NCI-H1436 treated with DMSO at 0.1 percent for 48 hours (cell line): ENCODE measurements around the gene ACP5.

Experiments used
- DNase-seq: peaks from one replicate; lab custom pipeline; 2025; lab: John Stamatoyannopoulos, UW

ACP5 gene

DNA sequence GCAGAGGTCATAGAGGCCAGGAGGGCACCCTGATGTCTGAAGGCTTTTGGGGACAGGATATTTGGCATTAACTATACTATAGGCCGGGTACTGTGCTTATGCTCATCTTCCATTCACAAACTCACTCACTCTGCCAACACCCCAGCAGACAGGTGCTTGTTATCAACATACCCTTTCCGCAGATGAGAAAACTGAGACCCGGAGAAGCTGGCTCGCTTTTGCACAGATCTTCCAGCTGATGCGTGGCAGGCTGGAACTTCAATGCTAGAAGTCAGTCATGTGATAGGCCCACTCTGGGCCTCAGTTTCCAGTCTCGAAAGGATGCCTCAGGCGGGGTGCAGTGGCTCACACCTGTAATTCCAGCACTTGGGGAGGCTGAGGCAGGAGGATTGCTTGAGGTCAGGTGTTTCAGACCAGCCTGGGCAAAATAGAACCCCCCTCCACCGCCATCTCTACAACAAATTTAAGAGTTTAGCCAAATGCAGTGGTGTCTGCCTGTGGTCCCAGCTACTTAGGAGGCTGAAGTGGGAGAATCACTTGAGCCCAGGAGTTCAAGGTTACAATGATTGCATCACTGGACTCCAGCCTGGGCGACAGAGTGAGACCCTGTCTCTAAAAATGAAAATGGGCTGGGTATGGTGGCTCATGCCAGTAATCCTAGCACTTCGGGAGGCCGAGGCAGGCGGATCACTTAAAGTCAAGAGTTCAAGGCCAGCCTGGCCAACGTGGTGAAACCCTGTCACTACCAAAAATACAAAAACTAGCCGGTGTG lies 29.3 kb downstream of the ACP5 start:
- no peak for DNase-seq

DNA sequence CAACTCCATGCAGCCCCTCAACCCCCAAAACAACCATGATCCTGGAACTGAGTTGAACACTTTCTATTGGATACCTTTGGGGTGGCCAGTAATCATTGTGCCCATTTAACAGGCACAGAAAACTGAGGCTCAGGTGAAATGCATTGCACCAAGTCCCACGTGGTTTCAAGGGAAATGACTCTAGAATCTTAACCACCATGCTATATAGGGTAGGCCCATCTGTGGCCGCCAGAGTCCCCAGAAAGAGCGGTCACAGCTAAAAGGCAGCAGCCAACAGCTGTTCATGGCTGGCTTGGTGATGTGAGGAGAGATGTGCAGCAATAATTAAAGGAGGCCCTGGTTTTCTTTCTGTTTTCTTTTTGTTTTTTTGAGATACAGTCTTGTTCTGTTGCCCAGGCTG lies 36.2 kb downstream of the ACP5 start:
- DNase-seq: no peak

DNA sequence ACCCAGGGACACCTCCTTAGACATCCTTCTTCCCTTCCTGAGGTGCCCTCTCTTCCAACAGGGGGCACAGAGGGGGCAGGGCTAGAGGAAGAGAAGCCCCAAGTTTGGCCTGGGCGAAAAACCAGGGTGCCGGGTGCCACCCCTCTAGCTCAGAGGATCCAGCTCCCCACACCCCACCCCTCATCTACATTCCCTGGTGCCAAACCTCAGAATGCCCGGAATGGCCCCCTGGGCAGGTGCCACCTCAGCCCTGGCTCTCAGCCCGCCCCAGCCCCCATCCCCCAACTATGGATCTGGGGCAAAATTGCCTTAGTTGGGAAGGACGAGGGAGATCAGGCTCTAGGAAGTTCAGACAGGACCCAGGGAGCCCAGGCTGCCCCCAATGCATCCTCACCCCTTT lies 36.8 kb downstream of the ACP5 start:
- no peak for DNase-seq

DNA sequence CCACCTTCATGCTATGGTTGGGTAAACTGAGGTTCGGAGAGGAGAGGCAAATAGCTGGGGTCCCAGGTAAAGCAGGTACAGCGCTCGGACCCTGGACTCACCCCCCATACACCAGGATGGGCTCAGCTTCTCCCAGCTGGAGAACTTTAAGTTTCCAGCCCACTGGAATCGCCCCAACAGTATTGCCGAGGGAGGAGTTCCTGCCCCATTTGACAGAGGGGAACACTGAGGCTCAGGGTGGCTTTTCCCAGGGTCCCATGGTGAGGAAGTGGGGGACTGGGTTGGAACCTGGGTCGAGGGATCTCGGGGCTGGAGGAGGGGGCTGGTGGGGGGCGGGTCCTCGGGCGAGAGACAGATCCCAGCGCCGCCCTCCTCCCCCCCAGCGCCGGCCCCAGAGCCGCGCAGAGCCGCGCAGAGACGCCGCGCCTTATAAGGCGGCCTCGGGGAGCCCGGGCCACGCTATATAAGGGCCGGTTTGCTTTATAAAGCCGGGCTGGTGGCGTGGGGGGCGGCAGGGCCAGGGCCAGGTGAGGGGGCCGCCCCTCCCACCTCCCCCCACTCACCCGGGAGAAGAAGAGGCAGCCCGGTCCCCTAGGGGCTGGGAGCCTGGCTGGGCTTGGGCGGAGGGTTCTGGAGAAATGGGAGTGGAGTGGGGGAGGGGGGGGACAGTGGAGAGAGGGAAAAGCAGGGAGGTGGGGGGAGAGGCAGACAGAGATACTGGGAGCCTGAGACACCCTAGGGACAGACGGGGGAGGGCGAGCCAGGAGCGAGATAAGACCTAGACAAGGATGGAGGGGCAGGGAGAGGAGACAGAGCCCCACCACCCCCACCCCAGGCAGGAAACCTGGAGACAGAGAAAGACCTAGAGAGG lies 37.7 kb downstream of the ACP5 start:
- no peak for DNase-seq

DNA sequence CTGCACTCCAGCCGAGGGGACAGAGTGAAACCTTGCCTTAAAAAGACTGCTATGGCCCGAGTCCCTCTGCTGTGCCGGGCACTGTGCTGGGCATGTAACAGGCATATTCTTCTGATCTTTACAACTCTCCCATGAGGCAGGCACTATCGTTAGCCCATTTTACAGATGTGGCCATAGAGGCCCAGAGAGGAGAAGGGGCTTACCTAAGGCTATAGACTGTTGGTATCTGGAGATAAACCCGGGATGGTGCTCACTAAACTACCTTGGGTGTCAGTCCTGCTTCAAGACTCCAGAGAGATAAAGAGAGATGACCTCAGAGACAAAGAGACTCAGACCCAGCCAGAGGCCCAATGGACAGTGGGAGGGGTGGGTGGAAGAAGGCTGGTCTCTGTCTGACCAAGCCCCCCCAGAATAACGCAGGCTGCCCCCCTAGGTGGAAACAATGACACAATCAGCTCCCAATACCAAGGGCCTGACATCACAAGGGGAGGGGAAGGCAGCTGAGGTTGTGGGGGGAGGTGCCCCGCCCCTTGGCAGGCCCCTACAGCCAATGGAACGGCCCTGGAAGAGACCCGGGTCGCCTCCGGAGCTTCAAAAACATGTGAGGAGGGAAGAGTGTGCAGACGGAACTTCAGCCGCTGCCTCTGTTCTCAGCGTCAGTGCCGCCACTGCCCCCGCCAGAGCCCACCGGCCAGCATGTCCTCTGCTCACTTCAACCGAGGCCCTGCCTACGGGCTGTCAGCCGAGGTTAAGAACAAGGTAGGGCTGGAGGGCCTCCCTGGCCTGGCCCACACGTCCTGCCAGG lies 39.0 kb downstream of the ACP5 start, which contains the start of gene CNN1:
TSS of gene CNN1 (plus strand) at position 620 of the 805 bp plus-strand sequence. CDS start at position 697, 77 bp downstream.
- no peak for DNase-seq

DNA sequence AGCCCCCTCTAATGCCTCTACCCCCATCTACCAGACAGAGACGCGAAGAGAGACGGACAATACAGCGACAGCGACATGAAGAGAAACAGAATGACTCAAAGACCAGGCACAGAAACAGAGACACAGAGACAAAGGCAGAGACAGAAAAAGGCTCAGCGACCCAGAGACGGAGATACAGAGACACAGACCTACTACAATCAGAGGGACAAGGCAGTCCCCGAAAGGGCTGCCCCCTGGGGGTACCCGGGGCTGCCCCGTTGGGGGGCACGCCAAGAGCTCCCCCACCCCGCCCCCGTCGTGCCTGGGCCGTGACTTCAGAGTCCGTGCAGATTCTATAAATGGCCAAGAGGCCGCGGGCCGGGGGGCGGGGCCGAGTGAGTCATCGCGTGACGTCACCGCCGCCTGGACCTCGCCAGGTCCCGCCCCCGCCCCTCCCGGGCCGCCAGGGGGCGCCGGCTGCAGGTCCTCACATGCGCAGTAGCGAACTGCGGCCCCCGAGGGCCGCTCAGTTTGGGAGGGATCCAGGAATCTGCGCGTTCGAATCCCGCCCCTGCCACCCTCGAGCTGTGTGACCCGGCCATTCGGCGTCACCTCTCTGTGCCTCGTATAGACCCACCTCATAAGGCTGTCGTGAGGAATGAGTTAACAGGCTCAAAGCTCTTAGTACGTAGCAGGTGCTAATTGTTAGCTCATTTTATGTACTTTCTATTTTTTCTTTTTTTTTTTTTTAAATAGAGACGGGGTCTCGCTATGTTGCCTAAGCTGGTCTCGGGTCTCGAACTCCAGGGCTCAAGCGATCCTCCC lies 41.5 kb downstream of the ACP5 start:
- DNase-seq: no peak

DNA sequence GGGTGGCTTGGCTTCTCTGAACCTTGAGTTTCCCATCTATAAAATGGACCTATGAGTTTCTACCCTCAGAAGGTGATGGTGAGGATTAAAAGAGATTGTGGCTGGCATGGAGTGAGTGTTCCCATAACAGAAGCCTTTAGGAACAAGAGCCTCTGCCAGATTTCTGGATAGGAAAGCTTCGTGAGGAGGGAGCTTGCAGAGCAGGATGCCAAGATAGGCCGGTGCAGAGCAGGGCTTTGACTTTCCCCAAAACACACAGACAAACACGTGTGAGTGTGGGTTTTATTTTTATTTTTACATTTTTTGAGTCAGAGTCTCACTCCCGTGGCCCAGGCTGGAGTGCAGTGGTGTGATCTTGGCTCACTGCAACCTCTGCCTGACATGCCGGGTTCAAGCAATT lies 42.5 kb downstream of the ACP5 start:
- no peak for DNase-seq

DNA sequence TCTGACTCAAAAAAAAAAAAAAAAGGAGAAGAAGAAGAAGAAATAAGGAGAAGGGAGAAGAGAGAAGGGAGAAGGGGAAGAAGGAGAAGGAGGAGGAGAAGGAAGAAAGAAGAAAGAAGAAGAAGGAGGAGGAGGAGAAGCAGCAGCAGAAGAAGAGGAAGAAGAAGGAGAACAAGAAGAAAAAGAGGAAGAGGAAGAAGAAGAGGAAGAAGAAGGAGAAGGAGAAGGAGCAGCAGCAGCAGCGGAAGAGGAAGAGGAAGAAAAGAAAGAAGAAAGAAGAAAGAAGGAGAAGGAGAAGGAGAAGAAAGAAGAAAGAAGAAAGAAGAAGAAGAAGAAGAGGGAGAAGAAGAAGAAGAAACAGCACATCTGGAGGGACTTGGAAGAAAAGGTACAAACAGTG lies 42.9 kb downstream of the ACP5 start:
- no peak for DNase-seq

DNA sequence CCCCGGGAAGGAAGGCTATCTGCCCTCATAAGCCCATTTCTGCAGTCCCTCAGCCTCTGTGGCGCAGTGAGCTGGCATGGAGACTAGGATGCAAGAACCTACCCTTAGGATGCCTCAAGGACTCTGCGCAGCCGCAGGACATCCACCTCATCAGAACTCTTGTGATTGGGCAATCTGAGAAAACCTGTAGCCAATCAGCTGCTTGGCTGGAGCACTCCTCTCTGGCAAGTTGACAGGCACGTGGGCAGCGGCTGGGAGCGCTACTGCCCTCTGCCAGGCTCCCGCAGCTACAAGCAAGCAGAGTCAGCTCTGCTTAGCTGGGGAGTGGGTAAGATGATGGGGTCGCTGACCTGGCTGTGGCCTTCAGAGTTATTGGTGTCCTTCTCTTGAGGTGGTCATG lies 47.0 kb downstream of the ACP5 start:
- DNase-seq: peak; percentile 83

DNA sequence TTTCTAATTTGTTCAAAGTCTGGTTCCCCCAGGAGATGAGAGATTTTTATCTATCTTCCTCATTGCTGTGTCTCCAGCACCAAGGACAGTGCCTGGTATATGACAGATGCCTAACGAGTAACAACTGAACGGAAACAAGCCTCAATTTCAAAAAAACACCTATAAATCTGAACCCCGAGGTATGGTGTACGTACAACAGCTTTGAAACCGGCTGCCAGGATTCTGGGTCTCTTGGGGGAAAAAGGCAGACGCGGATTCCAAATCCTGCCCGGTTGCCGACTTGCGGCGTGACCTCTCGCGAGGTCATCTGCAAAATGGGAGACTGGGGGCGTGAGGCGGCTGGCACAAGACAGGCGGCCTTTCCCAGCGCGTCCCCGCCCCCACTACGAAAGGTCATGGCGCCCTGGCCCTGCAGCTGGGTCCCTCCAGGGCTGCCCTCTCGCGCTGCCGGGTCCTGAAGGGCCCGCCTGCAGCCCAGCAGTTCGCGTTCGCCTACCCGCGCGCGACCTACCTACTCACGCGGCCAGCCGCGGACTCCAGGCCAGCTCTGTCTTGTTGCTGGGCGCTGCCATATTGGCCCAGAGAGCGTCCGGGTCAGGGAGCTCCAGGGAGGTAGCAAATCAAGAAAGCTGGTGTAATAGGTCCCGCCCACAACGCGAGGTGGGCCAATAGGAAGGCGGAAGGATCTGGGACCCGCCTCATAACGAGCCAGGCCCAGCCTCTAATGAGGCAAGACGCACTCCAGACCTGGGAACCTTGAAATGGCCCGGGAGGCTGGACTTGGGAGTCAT lies 48.7 kb downstream of the ACP5 start, which contains the start of gene ECSIT:
TSS of gene ECSIT (minus strand) at position 584 of the 791 bp plus-strand sequence. CDS start 9,964 bp downstream, outside the sequence.
- DNase-seq: peak; percentile 80
